ENCODE measurements around the gene PTPRE. TPM values are rescaled to one million over a fixed set of nuclear protein-coding genes. Genes with fewer than 3 reads are reported as not detected.

PTPRE gene
- total and polyA plus RNA-seq, 2 of the 4 experiments (the other 2 are of a cell fraction): 0.34 to 0.54 TPM

GRCh38 chr10:127896590-127896989 is 10.3 kb upstream of the PTPRE start:
- BruUV-seq (replicated peaks): no TSS peak
- TF ChIP-seq MAFK (IDR thresholded peaks at IDR 0.05; ENCODE audit: low read depth, low read length) (peak; percentile 65; the same call in 1 of the 2 replicates), POLR2A (IDR thresholded peaks at IDR 0.05; ENCODE audit: low read depth, low read length) (no peak)
- intact Hi-C loops (cut with micrococcal nuclease) (no loop called here), in situ Hi-C loops (cut with MboI; ENCODE audit: low sequenced_read_pairs) (no loop called here), dilution Hi-C loops (cut with HindIII; ENCODE audit: low sequenced_read_pairs, unreplicated experiment) (no loop called here)
- no peak overlapping the region for H3K4me2 ChIP-seq (ENCODE audit: low read depth, low read length)
- no peaks in the 10 kb centered on the region for H3K36me3 ChIP-seq (ENCODE audit: control insufficient read depth, insufficient read depth, low read length)
- H3K56ac ChIP-seq (ENCODE audit: extremely low read depth, insufficient read depth, low read length): no peak overlapping the region
- DNase-seq (no peak), ATAC-seq (ENCODE audit: low read depth) (no peak)
- no peak overlapping the region for H2AK5ac ChIP-seq (ENCODE audit: low read depth, low read length)
- no peak overlapping the region for H4K91ac ChIP-seq (ENCODE audit: insufficient read depth, low read depth, low read length)
- no peak overlapping the region for H2BK5ac ChIP-seq (ENCODE audit: low read depth, low read length, poor library complexity, severe bottlenecking)
- H2BK15ac ChIP-seq (ENCODE audit: low read depth, low read length): no peak overlapping the region
- no peaks in the 10 kb centered on the region; the same call in 1 of the 2 replicates for H3K9me3 ChIP-seq (ENCODE audit: control insufficient read depth, insufficient read depth, low read length)
- H4K8ac ChIP-seq (ENCODE audit: low read depth in 2 of 2, low read length in 2 of 2): no peak overlapping the region
- no peaks in the 10 kb centered on the region for H4K20me1 ChIP-seq (ENCODE audit: insufficient read depth, low read length)
- no peaks in the 10 kb centered on the region for H3K4me1 ChIP-seq (ENCODE audit: control insufficient read depth, insufficient read depth, low read length)
- no peak overlapping the region for H3K27ac ChIP-seq (ENCODE audit: insufficient read depth, low read length)
- no peak overlapping the region for H3K18ac ChIP-seq (ENCODE audit: low read depth, low read length)
- H3K27me3 ChIP-seq (ENCODE audit: control insufficient read depth, insufficient read depth, low read length): no peaks in the 10 kb centered on the region
- POLR2A ChIA-PET (ENCODE audit: unreplicated experiment): no interaction called here
- H2BK120ac ChIP-seq (ENCODE audit: low read depth, low read length): no peak overlapping the region
- no peak overlapping the region for H3K23ac ChIP-seq (ENCODE audit: low read depth, low read length)
- H2BK20ac ChIP-seq (ENCODE audit: low read depth, low read length): no peak overlapping the region
- CTCF ChIA-PET: no interaction called here
- H3K79me1 ChIP-seq (ENCODE audit: low read depth in 1 of 2, low read length in 2 of 2): no peaks in the 10 kb centered on the region
- no peak overlapping the region for H2AK9ac ChIP-seq (replicated peaks; ENCODE audit: low read depth, low read length, poor library complexity)
- no peak overlapping the region for H3K9ac ChIP-seq (ENCODE audit: low read depth, low read length)
- H3K9me1 ChIP-seq (ENCODE audit: insufficient read depth, low read length): no peaks in the 10 kb centered on the region
- H3K4ac ChIP-seq (ENCODE audit: low read depth, low read length): no peak overlapping the region
- H2AFZ ChIP-seq (replicated peaks; ENCODE audit: low read length, poor library complexity): no peak overlapping the region
- no peak overlapping the region for H3K4me3 ChIP-seq (ENCODE audit: insufficient read depth, low read depth, low read length)
- H3K14ac ChIP-seq (replicated peaks; ENCODE audit: low read depth, low read length): no peak overlapping the region
- no peak overlapping the region for H4K5ac ChIP-seq (ENCODE audit: low read depth, low read length)
